Endodermal cell (in vitro differentiated cells): Measurements from ENCODE around the gene MGAT5B. TPM values are rescaled to one million over a fixed set of nuclear protein-coding genes. Genes with fewer than 3 reads are reported as not detected.
"Not testable (repeated sequence)": the region's sequence is repeated elsewhere in the genome, so short reads cannot be mapped to it uniquely, and the experiment has no call there.

Source experiments
- DNase-seq: peaks from one replicate; pipeline ENCODE4 v3.0.0-alpha.2; 2017
- H3K27ac ChIP-seq: 2 replicates; pipeline ENCODE4 v1.5.1; 2013; ENCODE audit warnings: mild to moderate bottlenecking, low read depth, low read length, moderate library complexity
- H3K27me3 ChIP-seq: 2 replicates; pipeline ENCODE4 v1.6.1; 2013; ENCODE audit warnings: mild to moderate bottlenecking, low read length, moderate library complexity; ENCODE audit not compliant: insufficient read depth, control insufficient read depth, poor library complexity, severe bottlenecking
- H3K36me3 ChIP-seq: 2 replicates; pipeline ENCODE4 v1.7.0; 2013; ENCODE audit warnings: mild to moderate bottlenecking, low read length, moderate library complexity; ENCODE audit not compliant: control insufficient read depth, insufficient read depth
- H3K4me1 ChIP-seq: one replicate; pipeline ENCODE4 v1.7.0; 2013; ENCODE audit warnings: low read length; ENCODE audit not compliant: control insufficient read depth, insufficient read depth
- H3K4me3 ChIP-seq: 2 replicates; pipeline ENCODE4 v1.5.1; 2013; ENCODE audit warnings: mild to moderate bottlenecking, low read length, moderate library complexity
- H3K9ac ChIP-seq: 2 replicates; pipeline ENCODE4 v1.6.1; 2013; ENCODE audit warnings: mild to moderate bottlenecking, low read length, moderate library complexity; ENCODE audit not compliant: poor library complexity, severe bottlenecking; ENCODE audit errors: extremely low read depth
- H3K9me3 ChIP-seq: 2 replicates; pipeline ENCODE4 v1.6.1; 2013; ENCODE audit warnings: mild to moderate bottlenecking, low read length, moderate library complexity; ENCODE audit not compliant: control insufficient read depth
- H3K27ac Mint-ChIP-seq: 2 replicates; pipeline ENCODE4 v1.8.0; 2020; ENCODE audit warnings: mixed read lengths
- H3K27me3 Mint-ChIP-seq: 2 replicates; pipeline ENCODE4 v1.8.0; 2021; ENCODE audit warnings: mild to moderate bottlenecking, mixed read lengths; ENCODE audit not compliant: insufficient read depth
- H3K36me3 Mint-ChIP-seq: 2 replicates; pipeline ENCODE4 v1.8.0; 2020; ENCODE audit warnings: low read depth, mixed read lengths
- H3K4me1 Mint-ChIP-seq: 2 replicates; pipeline ENCODE4 v1.8.0; 2020; ENCODE audit warnings: mixed read lengths
- H3K4me3 Mint-ChIP-seq: 2 replicates; pipeline ENCODE4 v1.8.0; 2020; ENCODE audit warnings: mild to moderate bottlenecking, moderate library complexity, mixed read lengths
- H3K9me3 Mint-ChIP-seq: 2 replicates; pipeline ENCODE4 v1.8.0; 2020; ENCODE audit warnings: mild to moderate bottlenecking, mixed read lengths
- WGBS, 2 experiments: methylation state at CpG; one replicate each; pipeline versions ENCODE4 v1.1.5 to v1.1.7; 2013; ENCODE audit warnings: missing lambda C conversion rate in 2 of 2, mixed read lengths in 1 of 2; ENCODE audit not compliant: insufficient coverage in 1 of 2, insufficient read length in 1 of 2; 5-methylcytosine and 5-hydroxymethylcytosine counted together
- total RNA-seq, 2 donors: library from RNA; stranded (reverse); fragmentation: NEBNext Ultra II Directional in 1 of 2; extraction: Animal tissue kit (Norgen Biotek cat#: 25700) in 1 of 2; gene quantifications; 2 replicates in 1 of 2; 3 replicates in 1 of 2; pipeline ENCODE4 v1.2.1, GENCODE V29; 2021
- TF ChIP-seq, protein P1 (sequence below): fragments of 200-600 bp; sonication (generic); conservative IDR thresholded peaks from 2 replicates; pipeline ENCODE4 v1.5.0; 2021; ENCODE audit warnings: antibody characterized with exemption, mild to moderate bottlenecking

MGAT5B gene
- total RNA-seq, 2 donors from 2014 or later: 2.9 to 3.3 TPM

DNA sequence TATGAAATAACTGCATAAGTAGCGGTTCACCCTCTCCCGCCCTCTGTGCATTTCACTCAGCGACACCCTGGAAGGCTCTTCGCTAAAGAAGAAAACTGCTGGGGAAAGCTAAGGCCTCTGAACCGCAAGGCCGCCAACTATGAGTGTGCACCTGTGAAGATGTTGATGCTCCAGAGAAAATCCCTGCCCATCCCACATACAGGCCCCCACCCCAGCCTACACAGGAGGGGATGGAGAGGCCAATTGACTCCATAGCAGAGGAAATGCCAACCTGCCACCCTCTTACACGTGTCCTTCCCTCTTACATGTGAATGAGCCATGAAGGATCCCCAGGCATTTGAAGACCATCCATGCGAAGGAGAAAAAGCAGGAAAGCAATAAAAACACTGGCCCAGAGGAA, 104.8 kb downstream of the MGAT5B start:
- Mint-ChIP-seq H3K27me3 (peaks cover 2% of the 10 kb centered on the region), H3K9me3 (peaks cover 11% of the 10 kb centered on the region), H3K4me1 (peaks cover 13% of the 10 kb centered on the region), H3K4me3 (no peak overlapping the region), H3K27ac (no peak overlapping the region), H3K36me3 (peaks cover under 1% of the 10 kb centered on the region)
- DNase-seq: no peak
- 89 to 91% methylated on average over 5 to 8 of the region's 8 CpGs for WGBS, 2 experiments
- TF ChIP-seq, protein P1, sequence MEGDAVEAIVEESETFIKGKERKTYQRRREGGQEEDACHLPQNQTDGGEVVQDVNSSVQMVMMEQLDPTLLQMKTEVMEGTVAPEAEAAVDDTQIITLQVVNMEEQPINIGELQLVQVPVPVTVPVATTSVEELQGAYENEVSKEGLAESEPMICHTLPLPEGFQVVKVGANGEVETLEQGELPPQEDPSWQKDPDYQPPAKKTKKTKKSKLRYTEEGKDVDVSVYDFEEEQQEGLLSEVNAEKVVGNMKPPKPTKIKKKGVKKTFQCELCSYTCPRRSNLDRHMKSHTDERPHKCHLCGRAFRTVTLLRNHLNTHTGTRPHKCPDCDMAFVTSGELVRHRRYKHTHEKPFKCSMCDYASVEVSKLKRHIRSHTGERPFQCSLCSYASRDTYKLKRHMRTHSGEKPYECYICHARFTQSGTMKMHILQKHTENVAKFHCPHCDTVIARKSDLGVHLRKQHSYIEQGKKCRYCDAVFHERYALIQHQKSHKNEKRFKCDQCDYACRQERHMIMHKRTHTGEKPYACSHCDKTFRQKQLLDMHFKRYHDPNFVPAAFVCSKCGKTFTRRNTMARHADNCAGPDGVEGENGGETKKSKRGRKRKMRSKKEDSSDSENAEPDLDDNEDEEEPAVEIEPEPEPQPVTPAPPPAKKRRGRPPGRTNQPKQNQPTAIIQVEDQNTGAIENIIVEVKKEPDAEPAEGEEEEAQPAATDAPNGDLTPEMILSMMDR: no peak
- Histone ChIP-seq H3K27me3 (no peaks in the 10 kb centered on the region), H3K4me3 (no peak overlapping the region), H3K36me3 (no peaks in the 10 kb centered on the region), H3K4me1 (peaks cover 8% of the 10 kb centered on the region), H3K9me3 (peaks cover 15% of the 10 kb centered on the region), H3K9ac (no peak overlapping the region), H3K27ac (no peak overlapping the region)

DNA sequence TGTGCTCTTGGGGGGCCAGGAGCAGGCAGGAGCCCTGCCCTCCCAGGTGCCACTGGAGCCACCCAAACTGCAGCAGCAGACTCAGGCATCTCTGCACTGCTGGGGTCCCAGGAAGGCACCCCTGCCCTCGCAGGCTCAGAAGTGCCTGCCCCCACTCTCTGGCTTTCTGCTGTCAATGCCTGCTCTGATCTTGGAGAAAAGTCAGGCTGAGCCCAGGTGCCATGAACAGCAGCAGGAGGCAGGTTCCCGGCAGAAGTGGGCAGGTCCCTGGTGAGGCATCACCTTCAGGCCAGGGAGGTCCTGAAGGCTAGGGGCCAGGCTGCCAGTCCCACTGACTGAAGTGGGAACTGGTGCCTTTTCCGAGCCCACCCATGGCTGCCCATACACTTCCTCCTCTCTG, 106.5 kb downstream of the MGAT5B start:
- no peak for DNase-seq
- Histone ChIP-seq H3K27me3 (no peaks in the 10 kb centered on the region), H3K9me3 (peaks cover 21% of the 10 kb centered on the region), H3K36me3 (no peaks in the 10 kb centered on the region), H3K27ac (no peak overlapping the region), H3K9ac (no peak overlapping the region), H3K4me3 (no peak overlapping the region), H3K4me1 (peaks cover 7% of the 10 kb centered on the region)
- Mint-ChIP-seq H3K36me3 (peaks cover 2% of the 10 kb centered on the region), H3K27ac (no peak overlapping the region), H3K9me3 (peaks cover 24% of the 10 kb centered on the region), H3K27me3 (peaks cover 6% of the 10 kb centered on the region), H3K4me1 (peaks cover 10% of the 10 kb centered on the region), H3K4me3 (no peak overlapping the region)
- WGBS, 2 experiments: 83 to 95% methylated on average over 2 to 3 of the region's 3 CpGs
- TF ChIP-seq, protein P1: no peak

DNA sequence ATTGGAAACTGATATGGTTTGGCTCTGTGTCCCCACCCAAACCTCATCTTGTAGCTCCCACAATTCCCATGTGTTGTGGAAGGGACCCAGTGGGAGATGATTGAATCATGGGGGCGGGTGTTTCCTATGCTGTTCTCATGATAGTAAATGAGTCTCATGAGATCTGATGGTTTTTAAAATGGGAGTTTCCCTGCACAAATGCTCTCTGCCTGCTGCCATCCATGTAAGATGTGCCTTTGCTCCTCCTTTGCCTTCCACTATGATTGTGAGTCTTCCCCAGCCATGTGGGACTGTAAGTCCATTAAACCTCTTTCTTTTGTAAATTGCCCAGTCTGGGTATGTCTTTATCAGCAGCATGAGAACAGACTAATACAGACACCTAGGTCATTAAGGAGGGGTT, 109.8 kb downstream of the MGAT5B start:
- H3K36me3 ChIP-seq, H3K4me3 Mint-ChIP-seq, H3K4me3 ChIP-seq, H3K4me1 Mint-ChIP-seq, H3K27ac ChIP-seq, DNase-seq, H3K27me3 ChIP-seq, H3K9ac ChIP-seq, H3K4me1 ChIP-seq, H3K27me3 Mint-ChIP-seq, H3K36me3 Mint-ChIP-seq, H3K27ac Mint-ChIP-seq: not testable (repeated sequence)
- peaks cover 27% of the 10 kb centered on the region for H3K9me3 Mint-ChIP-seq
- H3K9me3 ChIP-seq: peaks cover 21% of the 10 kb centered on the region
- 100% methylated on average over 1 of the region's 1 CpG; no CpG with 5 or more reads in 1 of the 2 experiments for WGBS, 2 experiments
